Endothelial cell of umbilical vein (primary cell): ENCODE results near the gene CCDC30. TPM values are rescaled to one million over a fixed set of nuclear protein-coding genes. Genes with fewer than 3 reads are reported as not detected.

Experiments
- BruUV-seq: library from RNA; stranded (reverse); fragments of 400-500 nt; replicated peaks from 2 replicates; lab custom pipeline; 2021; lab: Mats Ljungman, UMichigan
- CTCF ChIA-PET: fragments of 300-600, 350-600 bp; sonication (Branson Sonifier 250); formaldehyde crosslinking; loops from one replicate; lab custom pipeline; 2021; ENCODE audit warnings: antibody characterized with exemption, inconsistent platforms; lab: Charles Lee
- POLR2A ChIA-PET: fragments of 300-600, 350-600 bp; sonication (Branson Sonifier 250); formaldehyde crosslinking; loops from one replicate; lab custom pipeline; 2021; ENCODE audit warnings: antibody characterized with exemption, inconsistent platforms; lab: Charles Lee
- DNase-seq: peaks from one replicate; pipeline ENCODE4 v3.0.0-alpha.2; 2011; ENCODE audit warnings: low read depth, low spot score
- FAIRE-seq: peaks from 2 replicates; lab custom pipeline; 2011; peaks lifted over from hg19 to GRCh38; lab: Jason Lieb, UNC
- H2AFZ ChIP-seq: 2 replicates; pipeline ENCODE4 v1.6.0; 2012; ENCODE audit warnings: low read depth, low read length, control low read depth, inconsistent platforms
- H3K27ac ChIP-seq: 2 replicates; pipeline ENCODE4 v1.5.1; 2011; ENCODE audit warnings: low read depth, mild to moderate bottlenecking, control low read depth, low read length, moderate library complexity; ENCODE audit not compliant: insufficient read depth
- H3K27me3 ChIP-seq, 2 experiments: 2 replicates each; pipeline versions ENCODE4 v1.6.0 to v1.6.1; 2011; ENCODE audit warnings: low read length in 2 of 2, mixed read lengths in 1 of 2; ENCODE audit not compliant: control insufficient read depth in 2 of 2, insufficient read depth in 2 of 2
- H3K36me3 ChIP-seq, 2 experiments: 2 replicates in 1 of 2; 3 replicates in 1 of 2; pipeline ENCODE4 v1.5.1; 2011; ENCODE audit warnings: low read length in 2 of 2, mild to moderate bottlenecking in 1 of 2, moderate library complexity in 1 of 2; ENCODE audit not compliant: control insufficient read depth in 2 of 2, insufficient read depth in 2 of 2; ENCODE audit errors: extremely low read depth in 1 of 2
- H3K4me1 ChIP-seq: 3 replicates; pipeline ENCODE4 v1.5.1; 2011; ENCODE audit warnings: mild to moderate bottlenecking, low read length; ENCODE audit not compliant: control insufficient read depth, insufficient read depth; ENCODE audit errors: extremely low read depth
- H3K4me2 ChIP-seq: 2 replicates; pipeline ENCODE4 v1.6.1; 2011; ENCODE audit warnings: low read length, control low read depth, mixed read lengths; ENCODE audit not compliant: insufficient read depth
- H3K4me3 ChIP-seq, 3 experiments: fragments of 200-600 bp in 1 of 3; sonication (generic), shearing (Covaris generic) in 1 of 3; replicated peaks in 1 of 3; 2 replicates each; pipeline ENCODE4 v1.5.1; 2011 to 2016; ENCODE audit warnings: control low read depth in 3 of 3, low read length in 3 of 3, mild to moderate bottlenecking in 2 of 3, inconsistent platforms in 1 of 3, low read depth in 1 of 3, moderate library complexity in 1 of 3; ENCODE audit not compliant: insufficient read depth in 1 of 3
- H3K79me2 ChIP-seq: 2 replicates; pipeline ENCODE4 v1.6.0; 2012; ENCODE audit warnings: low read length, inconsistent platforms; ENCODE audit not compliant: control insufficient read depth, insufficient read depth
- H3K9ac ChIP-seq: replicated peaks from 2 replicates; pipeline ENCODE3; 2011; ENCODE audit warnings: low read length, control low read depth; ENCODE audit not compliant: insufficient read depth; ENCODE audit errors: extremely low read depth
- H3K9me1 ChIP-seq: replicated peaks from 3 replicates; pipeline ENCODE4 v1.6.0; 2011; ENCODE audit warnings: mild to moderate bottlenecking, low read length; ENCODE audit not compliant: control insufficient read depth, insufficient read depth; ENCODE audit errors: extremely low read depth
- H3K9me3 ChIP-seq: replicated peaks from 2 replicates; pipeline ENCODE4 v1.5.1; 2012; ENCODE audit warnings: low read length, inconsistent platforms; ENCODE audit not compliant: control insufficient read depth, insufficient read depth
- H4K20me1 ChIP-seq: replicated peaks from 2 replicates; pipeline ENCODE3; 2011; ENCODE audit warnings: mild to moderate bottlenecking, low read length; ENCODE audit not compliant: control insufficient read depth, insufficient read depth; ENCODE audit errors: extremely low read depth
- CTCF ChIP-seq, 2 donors: IDR thresholded peaks; 1 replicate in 1 of 2; 2 replicates in 1 of 2; pipeline ENCODE4 v1.5.1; 2011; ENCODE audit warnings: low read length in 2 of 2, mild to moderate bottlenecking in 2 of 2, moderate library complexity in 2 of 2, control low read depth in 1 of 2, inconsistent platforms in 1 of 2, low read depth in 1 of 2; ENCODE audit not compliant: insufficient read depth in 1 of 2; ENCODE audit errors: extremely low read depth in 1 of 2
- EZH2 ChIP-seq: IDR thresholded peaks from 2 replicates; pipeline ENCODE4 v1.6.1; 2012; ENCODE audit warnings: borderline replicate concordance, low read depth, mild to moderate bottlenecking, moderate library complexity, low read length, inconsistent platforms; ENCODE audit not compliant: severe bottlenecking
- FOS ChIP-seq: IDR thresholded peaks from 2 replicates; pipeline ENCODE4 v1.6.1; 2011; ENCODE audit warnings: mild to moderate bottlenecking, low read length, moderate library complexity, borderline replicate concordance; ENCODE audit not compliant: insufficient read depth
- GATA2 ChIP-seq: IDR thresholded peaks from 2 replicates; pipeline ENCODE4 v1.7.0; 2011; ENCODE audit warnings: low read depth, mild to moderate bottlenecking, moderate library complexity, mixed read lengths, low read length; ENCODE audit not compliant: insufficient read length, insufficient read depth
- MYC ChIP-seq: IDR thresholded peaks from one replicate; pipeline ENCODE4 v1.6.1; 2011; ENCODE audit warnings: mild to moderate bottlenecking, low read depth, low read length
- POLR2A ChIP-seq: IDR thresholded peaks from 2 replicates; pipeline ENCODE4 v1.6.1; 2012; ENCODE audit warnings: low read depth, mild to moderate bottlenecking, control low read depth, low read length
- POLR2AphosphoS5 ChIP-seq: IDR thresholded peaks from 2 replicates; pipeline ENCODE4 v1.6.1; 2012; ENCODE audit warnings: low read depth, mild to moderate bottlenecking, control low read depth, low read length, moderate library complexity; ENCODE audit not compliant: insufficient read depth
- dilution Hi-C: fragments of 300-500 bp; cut with MboI; formaldehyde crosslinking; loops from one replicate; pipeline ENCODE4 v1.15.0; 2019; ENCODE audit warnings: low sequenced_read_pairs; ENCODE audit not compliant: extremely low pct_ligation_motif_present
- intact Hi-C: fragments of 100-400 bp; cut with micrococcal nuclease; formaldehyde crosslinking; loops from one replicate; pipeline ENCODE4 v1.10.0; 2022
- polyA plus RNA-seq, 4 experiments: library from polyadenylated mRNA; depleted of rRNA in 3 of 4; stranded (reverse) in 3 of 4; unstranded in 1 of 4; fragments of >200 nt; gene quantifications; 2 replicates each; pipeline versions ENCODE4 v1.2.1 to v1.2.3, GENCODE V29; 2011 to 2012; ENCODE audit warnings: missing spikeins in 1 of 4
- total RNA-seq: library from RNA; stranded (reverse); gene quantifications from 2 replicates; pipeline ENCODE4 v1.2.3, GENCODE V29; 2021

Gene CCDC30
- total and polyA plus RNA-seq, 2 donors (not counting 3 experiments of a cell fraction or from before 2014, with no cell fraction given): 0.19 to 2.9 TPM

- DNase-seq: no peak
- Histone ChIP-seq H3K27me3 (peaks cover 0 to 4% of the 10 kb centered on the region in 2 experiments), H3K4me3 (no peak overlapping the region), H3K79me2 (no peaks in the 10 kb centered on the region), H3K36me3 (no peaks in the 10 kb centered on the region), H3K9ac (no peak overlapping the region), H3K4me2 (no peak overlapping the region), H3K27ac (no peak overlapping the region), H2AFZ (no peak overlapping the region), H3K9me3 (no peaks in the 10 kb centered on the region), H3K4me1 (no peaks in the 10 kb centered on the region), H4K20me1 (no peaks in the 10 kb centered on the region), H3K9me1 (no peaks in the 10 kb centered on the region)
- no peak for TF ChIP-seq FOS
- no peak for TF ChIP-seq GATA2
- no peak for TF ChIP-seq POLR2AphosphoS5
- TF ChIP-seq POLR2A: no peak
- TF ChIP-seq EZH2: no peak
- TF ChIP-seq MYC: no peak
- intact Hi-C loops: no loop called here
- CTCF ChIA-PET: no interaction called here
- dilution Hi-C loops: no loop called here
- BruUV-seq: no TSS peak
- POLR2A ChIA-PET: no interaction called here
- FAIRE-seq: no peak
Observed at GRCh38 chr1:42477775-42478174, 14.7 kb downstream of the CCDC30 start.

- no peak for DNase-seq
- Histone ChIP-seq H3K4me2 (no peak overlapping the region), H3K79me2 (no peaks in the 10 kb centered on the region), H3K27ac (no peak overlapping the region), H3K27me3 (peaks cover 0 to 2% of the 10 kb centered on the region in 2 experiments), H3K4me3 (no peak overlapping the region), H2AFZ (no peak overlapping the region), H3K4me1 (no peaks in the 10 kb centered on the region), H3K9ac (no peak overlapping the region), H3K9me1 (no peaks in the 10 kb centered on the region), H3K9me3 (no peaks in the 10 kb centered on the region), H3K36me3 (no peaks in the 10 kb centered on the region), H4K20me1 (no peaks in the 10 kb centered on the region)
- ChIA-PET CTCF (no interaction called here), POLR2A (no interaction called here)
- no peak for TF ChIP-seq EZH2
- peak in 1 of 2 donors; percentile 8 for TF ChIP-seq CTCF (IDR thresholded peaks at IDR 0.05; ENCODE audit: extremely low read depth in 1 of 2, insufficient read depth in 1 of 2, low read depth in 1 of 2, low read length in 2 of 2)
- no peak for TF ChIP-seq FOS
- TF ChIP-seq POLR2A: no peak
- dilution Hi-C loops (no loop called here), intact Hi-C loops (no loop called here)
- no peak for FAIRE-seq
- no TSS peak for BruUV-seq
Observed at GRCh38 chr1:42479621-42480020, 16.5 kb downstream of the CCDC30 start.
